Retinal pigment epithelial cell (primary cell): ENCODE results near the gene SLC12A1.

Experiments
- DNase-seq: peaks from one replicate; pipeline ENCODE4 v3.0.0-alpha.2; 2010; ENCODE audit warnings: low read depth
- H3K4me3 ChIP-seq: 2 replicates; pipeline ENCODE4 v1.5.1; 2011; ENCODE audit warnings: mild to moderate bottlenecking, low read length, control low read depth, moderate library complexity
- TF ChIP-seq, protein P1 (sequence below): conservative IDR thresholded peaks from 2 replicates; pipeline ENCODE4 v1.5.1; 2011; ENCODE audit warnings: low read depth, low read length, control low read depth, inconsistent platforms

SLC12A1 gene

DNA sequence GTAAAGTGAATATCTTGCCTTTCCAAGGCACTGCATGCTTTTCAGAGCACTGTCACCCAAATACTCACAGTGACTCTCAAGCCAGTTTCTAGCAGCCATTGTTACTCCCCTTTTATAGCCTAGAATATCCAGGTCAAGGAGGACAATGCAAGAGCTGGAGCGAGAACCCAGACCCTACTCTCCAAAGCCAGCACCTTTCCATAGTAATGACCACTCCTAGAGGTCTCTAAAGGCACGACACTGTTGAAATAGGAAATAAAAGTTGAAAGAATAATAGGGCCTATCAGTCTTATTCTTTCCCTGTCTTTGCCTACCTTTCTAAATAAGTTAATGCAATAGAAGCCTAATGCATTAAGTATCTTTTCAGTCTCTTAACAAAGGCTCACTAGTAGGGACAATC is 91.6 kb downstream of the SLC12A1 start:
- DNase-seq: no peak
- H3K4me3 ChIP-seq: no peak overlapping the region
- TF ChIP-seq, protein P1, sequence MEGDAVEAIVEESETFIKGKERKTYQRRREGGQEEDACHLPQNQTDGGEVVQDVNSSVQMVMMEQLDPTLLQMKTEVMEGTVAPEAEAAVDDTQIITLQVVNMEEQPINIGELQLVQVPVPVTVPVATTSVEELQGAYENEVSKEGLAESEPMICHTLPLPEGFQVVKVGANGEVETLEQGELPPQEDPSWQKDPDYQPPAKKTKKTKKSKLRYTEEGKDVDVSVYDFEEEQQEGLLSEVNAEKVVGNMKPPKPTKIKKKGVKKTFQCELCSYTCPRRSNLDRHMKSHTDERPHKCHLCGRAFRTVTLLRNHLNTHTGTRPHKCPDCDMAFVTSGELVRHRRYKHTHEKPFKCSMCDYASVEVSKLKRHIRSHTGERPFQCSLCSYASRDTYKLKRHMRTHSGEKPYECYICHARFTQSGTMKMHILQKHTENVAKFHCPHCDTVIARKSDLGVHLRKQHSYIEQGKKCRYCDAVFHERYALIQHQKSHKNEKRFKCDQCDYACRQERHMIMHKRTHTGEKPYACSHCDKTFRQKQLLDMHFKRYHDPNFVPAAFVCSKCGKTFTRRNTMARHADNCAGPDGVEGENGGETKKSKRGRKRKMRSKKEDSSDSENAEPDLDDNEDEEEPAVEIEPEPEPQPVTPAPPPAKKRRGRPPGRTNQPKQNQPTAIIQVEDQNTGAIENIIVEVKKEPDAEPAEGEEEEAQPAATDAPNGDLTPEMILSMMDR: no peak

DNA sequence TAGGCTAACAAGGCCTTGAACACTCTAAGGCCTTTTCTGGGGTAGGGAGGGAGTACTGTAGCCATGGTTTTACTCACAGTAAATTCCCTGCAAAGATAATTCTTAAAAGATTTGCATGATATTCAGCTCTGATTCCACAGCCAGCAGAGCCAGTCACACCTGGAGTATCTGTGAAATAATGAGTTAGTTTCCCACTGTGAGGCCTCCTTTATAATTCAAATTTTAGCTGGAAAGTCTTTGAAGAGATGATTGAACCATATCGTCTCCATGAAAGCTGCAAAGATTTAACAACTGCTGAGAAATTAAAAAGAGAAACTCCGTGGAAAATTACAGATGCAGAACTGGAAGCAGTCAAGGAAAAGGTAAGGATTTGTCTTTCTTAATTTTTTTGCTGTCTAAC is 92.8 kb downstream of the SLC12A1 start:
- TF ChIP-seq, protein P1: no peak
- no peak overlapping the region for H3K4me3 ChIP-seq
- DNase-seq: no peak

DNA sequence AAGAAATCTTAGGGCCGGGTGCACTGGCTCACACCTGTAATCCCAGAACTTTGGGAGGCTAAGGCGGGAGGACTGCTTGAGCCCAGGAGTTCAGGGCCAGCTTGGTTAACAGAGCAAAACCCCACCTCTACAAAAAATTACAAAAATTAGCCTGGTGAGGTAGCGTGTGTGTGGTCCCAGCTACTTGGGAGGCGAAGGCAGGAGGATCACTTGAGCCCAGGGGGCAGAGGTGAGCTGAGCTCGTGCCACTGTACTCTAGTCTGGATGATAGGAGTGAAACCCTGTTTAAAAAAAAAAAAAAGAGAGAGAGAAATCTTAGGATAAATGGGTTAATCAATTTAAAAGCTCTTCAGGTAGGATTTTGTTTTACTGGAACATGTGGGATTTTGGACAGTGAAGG is 93.9 kb downstream of the SLC12A1 start:
- no peak overlapping the region for H3K4me3 ChIP-seq
- no peak for DNase-seq
- TF ChIP-seq, protein P1: no peak

DNA sequence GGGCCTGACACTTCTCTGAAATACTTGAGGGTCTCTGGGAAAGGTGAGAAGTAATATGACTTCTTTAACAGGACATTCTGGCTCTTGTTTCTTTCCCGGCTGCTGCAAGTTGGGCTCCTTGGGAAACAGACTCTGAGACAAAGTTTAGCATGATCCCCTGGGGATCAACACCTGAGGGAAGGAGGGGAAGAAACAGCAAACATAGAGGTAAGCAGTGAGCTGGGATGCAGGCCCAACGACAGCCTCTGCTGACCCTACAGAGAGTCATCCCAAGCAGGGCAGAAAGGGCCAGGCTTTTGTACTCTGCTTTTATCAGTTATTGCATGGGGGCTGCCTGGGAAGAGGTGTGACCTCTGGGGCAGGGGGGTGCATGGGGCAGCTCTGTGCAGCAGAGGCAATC is 98.3 kb downstream of the SLC12A1 start:
- TF ChIP-seq, protein P1: no peak
- H3K4me3 ChIP-seq: no peak overlapping the region
- DNase-seq: no peak

DNA sequence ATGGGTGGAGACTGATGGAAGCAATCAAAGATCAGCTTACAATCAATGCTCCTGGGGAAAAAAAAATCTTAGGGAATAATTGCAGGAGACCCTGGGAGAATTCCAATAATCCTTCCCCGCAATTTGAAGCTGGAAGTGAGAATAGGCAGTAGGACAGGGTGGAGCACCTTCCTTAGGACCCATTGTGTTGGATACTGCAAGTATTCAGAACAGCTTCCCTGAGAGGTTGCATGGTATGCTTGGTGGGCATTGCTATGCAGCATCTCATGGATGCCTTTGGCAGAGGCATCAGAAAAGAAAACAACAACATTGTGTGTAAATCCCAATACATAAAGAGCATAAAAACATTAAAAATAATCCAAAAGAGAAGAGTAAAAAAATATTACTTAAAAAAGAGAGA is 100.5 kb downstream of the SLC12A1 start:
- TF ChIP-seq, protein P1: no peak
- no peak overlapping the region for H3K4me3 ChIP-seq
- DNase-seq: no peak

DNA sequence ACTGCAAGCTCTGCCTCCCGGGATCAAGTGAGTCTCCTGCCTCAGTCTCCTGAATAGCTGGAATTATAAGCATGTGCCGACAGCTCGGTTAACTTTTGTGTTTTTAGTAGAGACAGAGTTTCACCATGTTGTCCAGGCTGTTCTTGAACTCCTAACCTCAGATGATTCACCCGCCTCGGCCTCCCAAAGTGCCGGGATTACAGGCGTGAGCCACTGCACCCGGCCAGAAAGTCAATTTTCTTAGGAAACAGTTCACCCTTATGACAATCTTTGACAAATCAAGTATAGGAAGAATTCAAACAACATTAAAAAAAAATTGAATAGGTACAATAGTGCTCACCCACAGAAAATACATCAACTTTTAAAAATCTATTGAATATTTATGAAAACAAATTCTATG is 101.5 kb downstream of the SLC12A1 start:
- H3K4me3 ChIP-seq: no peak overlapping the region
- TF ChIP-seq, protein P1: no peak
- DNase-seq: no peak

DNA sequence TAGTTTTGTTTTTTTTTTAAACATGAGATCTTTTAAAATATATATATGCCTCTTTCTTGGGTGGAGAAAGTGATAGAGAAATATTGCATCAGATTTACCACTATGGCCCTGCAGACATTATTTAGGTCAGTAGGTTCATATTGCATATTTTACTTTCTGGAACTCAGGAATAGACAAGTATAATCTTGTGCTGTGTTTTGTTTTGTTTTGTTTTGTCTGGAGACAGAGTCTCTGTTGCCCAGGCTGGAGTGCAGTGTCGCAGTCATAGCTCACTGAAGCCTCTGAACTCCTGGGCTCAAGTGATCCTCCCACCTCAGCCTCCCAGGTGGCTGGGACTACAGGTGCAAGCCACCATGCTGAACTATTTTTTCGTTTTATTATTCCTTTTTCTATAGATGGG is 103.6 kb downstream of the SLC12A1 start:
- TF ChIP-seq, protein P1: no peak
- DNase-seq: no peak

More for the DNA sequence above, 103.6 kb downstream of the SLC12A1 start:
- H3K4me3 ChIP-seq: no peak overlapping the region
